Transverse colon (tissue), 4 donors: ENCODE measurements around the gene DNAJB13. TPM values are rescaled to one million over a fixed set of nuclear protein-coding genes. Genes with fewer than 3 reads are reported as not detected.

Experiments
- DNase-seq: peaks from one replicate; pipeline ENCODE4 v3.0.0-alpha.2; 2019
- H3K27ac ChIP-seq, 4 donors: fragments of 200-600 bp; sonication (generic); 2 replicates each; pipeline ENCODE4 v1.5.1; 2016 to 2018; ENCODE audit warnings: inconsistent platforms in 4 of 4
- H3K27me3 ChIP-seq: fragments of 200-600 bp; sonication (generic); 2 replicates; pipeline ENCODE4 v1.5.1; 2017; ENCODE audit warnings: inconsistent platforms
- H3K36me3 ChIP-seq, 4 donors: fragments of 200-600 bp; sonication (generic); 2 replicates each; pipeline ENCODE4 v1.5.1; 2017 to 2019; ENCODE audit warnings: inconsistent platforms in 4 of 4
- H3K4me1 ChIP-seq, 4 donors: fragments of 200-600 bp; sonication (generic); 2 replicates each; pipeline ENCODE4 v1.5.1; 2017 to 2020; ENCODE audit warnings: inconsistent platforms in 4 of 4
- H3K4me3 ChIP-seq, 4 donors: fragments of 200-600 bp; sonication (generic); 1 replicate in 1 of 4; 2 replicates in 3 of 4; pipeline versions ENCODE4 v1.5.1 to v1.6.1; 2017 to 2019; ENCODE audit warnings: inconsistent platforms in 4 of 4
- H3K9me3 ChIP-seq, 2 donors: fragments of 200-600 bp; sonication (generic); 2 replicates each; pipeline ENCODE4 v1.5.1; 2017 to 2019; ENCODE audit warnings: inconsistent platforms in 2 of 2
- CTCF ChIP-seq, 5 experiments: fragments of 200-600 bp in 3 of 5; fragments of 450-650 bp in 2 of 5; sonication (generic) in 3 of 5; IDR thresholded peaks; 1 replicate in 2 of 5; 2 replicates in 3 of 5; pipeline ENCODE4 v1.5.1; 2016 to 2017; ENCODE audit warnings: antibody characterized with exemption in 5 of 5, inconsistent platforms in 3 of 5, mild to moderate bottlenecking in 2 of 5, moderate library complexity in 1 of 5
- EP300 ChIP-seq: sonication (generic); formaldehyde crosslinking; IDR thresholded peaks from one replicate; pipeline ENCODE4 v1.6.1; 2017; ENCODE audit warnings: antibody characterized with exemption, low read depth
- POLR2A ChIP-seq: fragments of 450-650 bp; IDR thresholded peaks from one replicate; pipeline ENCODE4 v1.6.1; 2016; ENCODE audit warnings: antibody characterized with exemption, mild to moderate bottlenecking, moderate library complexity
- POLR2AphosphoS5 ChIP-seq, 3 donors: sonication (generic); formaldehyde crosslinking; IDR thresholded peaks; one replicate each; pipeline ENCODE4 v1.6.1; 2016; ENCODE audit warnings: antibody characterized with exemption in 3 of 3
- WGBS, 2 donors: methylation state at CpG; one replicate each; pipeline ENCODE4 v1.1.5; 2018; ENCODE audit warnings: low coverage in 1 of 2; 5-methylcytosine and 5-hydroxymethylcytosine counted together
- in situ Hi-C, 4 donors: fragments of 200-750 bp; cut with MboI; loops; one replicate each; pipeline versions ENCODE4 v1.15.0 to v1.15.1; 2017; ENCODE audit warnings: low sequenced_read_pairs in 3 of 4, low pct_ligation_motif_present in 1 of 4, low pct_unique_long_range_greater_than_20kb in 1 of 4
- intact Hi-C: fragments of 100-400 bp; cut with DNase I; formaldehyde crosslinking; loops from one replicate; pipeline ENCODE4 v1.15.1; 2023; ENCODE audit warnings: low total_unique reads
- total RNA-seq, 4 donors: library from RNA; depleted of rRNA; stranded (reverse); fragments of >200 nt; gene quantifications; one replicate each; pipeline ENCODE4 v1.1.0, GENCODE V29; 2016

The DNAJB13 gene
- total RNA-seq, 4 donors from 2014 or later = not detected

- Histone ChIP-seq H3K4me3 (no peak overlapping the region), H3K4me1 (peaks cover 0 to 11% (median 0%) of the 10 kb centered on the region in 4 donors), H3K27ac (no peak overlapping the region), H3K36me3 (no peaks in the 10 kb centered on the region), H3K27me3 (no peaks in the 10 kb centered on the region), H3K9me3 (no peaks in the 10 kb centered on the region)
- in situ Hi-C loops = no loop called here
- no peak for DNase-seq
- intact Hi-C loops = no loop called here
- TF ChIP-seq CTCF (IDR thresholded peaks at IDR 0.05) (no peak), POLR2A (no peak), POLR2AphosphoS5 (IDR thresholded peaks at IDR 0.05) (no peak), EP300 (no peak)
- WGBS, 2 donors = 80 to 89% methylated on average over 2 to 7 of the region's 7 CpGs
Observed at GRCh38 chr11:74006743-74007304, 56.0 kb downstream of the DNAJB13 start.

- TF ChIP-seq POLR2A = no peak
- no peak for TF ChIP-seq EP300
- no peak for TF ChIP-seq CTCF (IDR thresholded peaks at IDR 0.05)
- TF ChIP-seq POLR2AphosphoS5 (IDR thresholded peaks at IDR 0.05) = no peak
- Histone ChIP-seq H3K27me3 (no peaks in the 10 kb centered on the region), H3K27ac (no peak overlapping the region), H3K36me3 (no peaks in the 10 kb centered on the region), H3K4me3 (no peak overlapping the region), H3K9me3 (no peaks in the 10 kb centered on the region), H3K4me1 (peaks cover 0 to 11% (median 0%) of the 10 kb centered on the region in 4 donors)
- WGBS, 2 donors = 85% methylated on average over 6 of the region's 6 CpGs; no CpG with 5 or more reads in 1 of the 2 donors
- in situ Hi-C loops = no loop called here
- intact Hi-C loops = no loop called here
- no peak for DNase-seq
Observed at GRCh38 chr11:74007691-74008372, 57.0 kb downstream of the DNAJB13 start.

GRCh38 chr11:74008373-74009229, 57.8 kb downstream of the DNAJB13 start, which contains the start of gene UCP3:
Gene UCP3 (minus strand): TSS chr11:74009085. CDS start chr11:74007042, 2,043 bp downstream.
- no peaks in the 10 kb centered on the region for H3K27me3 ChIP-seq
- DNase-seq = no peak
- intact Hi-C loops = no loop called here

More at GRCh38 chr11:74008373-74009229, 57.8 kb downstream of the DNAJB13 start, which contains the start of gene UCP3:
- H3K4me1 ChIP-seq = peaks cover 0 to 11% (median 0%) of the 10 kb centered on the region in 4 donors
- no peaks in the 10 kb centered on the region for H3K9me3 ChIP-seq
- no peak within 1 kb of the TSS for H3K4me3 ChIP-seq
- H3K36me3 ChIP-seq = no peaks in the 10 kb centered on the region
- 40 to 70% methylated on average over 1 to 9 of the region's 9 CpGs for WGBS, 2 donors
- in situ Hi-C loops = no loop called here
- TF ChIP-seq POLR2AphosphoS5 (IDR thresholded peaks at IDR 0.05) (no peak), EP300 (no peak), POLR2A (no peak), CTCF (IDR thresholded peaks at IDR 0.05) (no peak)
- H3K27ac ChIP-seq = no peak within 1 kb of the TSS
